HL-60/S4 (cell line): ENCODE data around the gene VPS52.

Experiments
- in situ Hi-C: fragments of 300-500 bp; cut with MboI; formaldehyde crosslinking; loops from 2 replicates; pipeline ENCODE4 v1.14.3; 2022; ENCODE audit warnings: low sequenced_read_pairs

Gene VPS52

DNA sequence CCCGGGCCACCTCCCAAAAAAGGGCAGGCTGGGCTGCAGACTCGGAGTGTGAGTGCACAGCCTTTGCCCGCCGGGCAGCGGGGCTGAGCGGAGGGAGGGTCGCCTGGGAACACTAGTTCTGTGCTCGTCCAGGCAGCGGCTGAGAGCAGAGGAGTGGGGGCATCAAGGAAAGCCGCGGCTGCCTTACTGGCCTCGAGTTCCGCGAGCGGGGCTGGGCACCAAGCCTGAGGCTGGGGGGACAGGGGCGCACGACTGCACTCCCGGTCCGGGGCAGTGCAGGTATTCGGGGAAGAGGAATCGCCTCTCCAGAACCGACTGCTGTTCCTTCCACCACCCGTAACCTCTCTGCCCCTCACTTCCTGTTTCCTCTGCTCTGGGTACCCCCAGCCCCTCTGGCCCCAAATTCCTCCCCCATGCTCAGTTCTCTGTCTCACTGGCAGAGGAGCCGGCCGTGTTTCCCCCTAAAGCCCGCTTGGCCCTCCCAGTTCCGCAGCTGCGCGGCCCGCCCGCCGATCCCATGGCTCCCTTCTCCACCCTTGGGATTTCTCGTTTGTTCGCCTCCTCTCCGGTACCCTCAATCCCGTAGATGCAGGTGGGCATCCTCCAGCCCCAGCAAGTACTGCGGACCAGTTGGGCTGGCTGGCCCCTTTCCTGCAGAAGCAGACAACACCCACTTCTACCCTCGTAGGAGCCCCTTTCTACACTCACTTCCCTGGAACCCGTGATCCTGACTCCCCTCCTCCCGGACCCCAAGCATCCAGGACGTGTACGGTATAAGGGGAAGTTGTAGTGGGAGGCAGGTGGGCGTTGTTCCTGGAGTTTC lies 58.3 kb downstream of the VPS52 start:
- in situ Hi-C loops: no loop called here

DNA sequence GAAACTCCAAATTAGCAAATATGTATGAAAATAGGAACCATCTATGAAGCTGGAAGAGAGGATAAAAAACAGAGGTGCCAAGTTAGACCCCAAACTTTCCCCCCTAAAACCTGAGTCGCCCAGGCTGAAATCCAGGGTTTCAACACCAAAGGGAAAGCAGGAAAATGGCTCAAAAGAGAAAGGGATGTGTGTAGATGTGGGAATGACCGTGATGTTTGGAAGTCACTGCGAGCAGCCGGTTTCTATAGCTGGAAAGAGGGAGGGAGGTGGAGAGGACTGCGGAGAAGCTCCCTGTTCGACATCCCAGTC lies 58.9 kb downstream of the VPS52 start:
- in situ Hi-C loops: no loop called here

DNA sequence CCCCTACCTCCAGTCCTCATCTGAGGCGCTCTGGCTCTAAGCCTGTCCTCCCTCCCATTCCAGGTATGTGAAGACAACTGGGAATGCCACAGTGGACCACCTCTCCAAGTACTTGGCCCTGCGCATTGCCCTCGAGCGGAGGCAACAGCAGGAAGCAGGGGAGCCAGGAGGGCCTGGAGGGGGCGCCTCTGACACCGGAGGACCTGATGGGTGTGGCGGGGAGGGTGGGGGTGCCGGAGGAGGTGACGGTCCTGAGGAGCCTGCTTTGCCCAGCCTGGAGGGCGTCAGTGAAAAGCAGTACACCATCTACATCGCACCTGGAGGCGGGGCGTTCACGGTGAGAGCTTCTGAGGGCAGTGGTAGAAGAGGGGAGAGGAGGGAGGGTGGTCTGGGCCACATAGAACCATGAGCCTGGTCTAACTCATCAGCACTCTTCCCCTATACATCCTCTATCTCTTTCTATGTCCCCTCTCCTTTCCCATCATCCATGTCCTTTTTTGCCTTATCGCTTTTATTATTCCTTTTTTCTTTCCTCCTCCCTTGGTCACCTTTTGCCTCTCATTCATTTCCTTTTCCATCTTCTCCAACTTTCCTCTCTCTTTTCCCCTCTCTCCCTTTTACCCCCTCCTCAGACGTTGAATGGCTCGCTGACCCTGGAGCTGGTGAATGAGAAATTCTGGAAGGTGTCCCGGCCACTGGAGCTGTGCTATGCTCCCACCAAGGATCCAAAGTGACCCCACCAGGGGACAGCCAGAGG lies 59.8 kb downstream of the VPS52 start:
- in situ Hi-C loops: no loop called here

DNA sequence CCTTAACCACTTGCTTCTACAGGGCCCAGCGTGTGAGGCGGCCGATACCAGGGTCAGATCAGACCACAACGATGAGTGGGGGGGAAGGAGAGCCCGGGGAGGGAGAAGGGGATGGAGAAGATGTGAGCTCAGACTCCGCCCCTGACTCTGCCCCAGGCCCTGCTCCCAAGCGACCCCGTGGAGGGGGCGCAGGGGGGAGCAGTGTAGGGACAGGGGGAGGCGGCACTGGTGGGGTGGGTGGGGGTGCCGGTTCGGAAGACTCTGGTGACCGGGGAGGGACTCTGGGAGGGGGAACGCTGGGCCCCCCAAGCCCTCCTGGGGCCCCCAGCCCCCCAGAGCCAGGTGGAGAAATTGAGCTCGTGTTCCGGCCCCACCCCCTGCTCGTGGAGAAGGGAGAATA lies 60.5 kb downstream of the VPS52 start:
- in situ Hi-C loops: no loop called here

DNA sequence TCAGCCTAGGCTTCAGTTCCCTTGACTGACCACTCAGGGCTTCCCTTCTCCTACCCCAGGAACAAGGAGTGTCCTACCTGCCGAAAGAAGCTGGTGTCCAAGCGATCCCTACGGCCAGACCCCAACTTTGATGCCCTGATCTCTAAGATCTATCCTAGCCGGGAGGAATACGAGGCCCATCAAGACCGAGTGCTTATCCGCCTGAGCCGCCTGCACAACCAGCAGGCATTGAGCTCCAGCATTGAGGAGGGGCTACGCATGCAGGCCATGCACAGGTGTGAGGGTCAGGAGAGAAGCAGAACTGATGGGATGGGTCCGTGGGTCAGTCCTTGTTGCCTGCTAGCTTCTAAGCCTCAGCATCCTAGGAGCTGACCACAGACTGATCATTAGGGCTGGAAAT lies 61.8 kb downstream of the VPS52 start:
- in situ Hi-C loops: no loop called here

- in situ Hi-C loops: no loop called here
These were observed 63.3 kb downstream of the VPS52 start, which contains the start of gene RING1 for GRCh38 chr6:33208091-33208967. TSS of gene RING1 (plus strand) at chr6:33208500. CDS start at chr6:33208823, 323 bp downstream.

- in situ Hi-C loops: no loop called here
These were observed 64.1 kb downstream of the VPS52 start for GRCh38 chr6:33207552-33208090.

DNA sequence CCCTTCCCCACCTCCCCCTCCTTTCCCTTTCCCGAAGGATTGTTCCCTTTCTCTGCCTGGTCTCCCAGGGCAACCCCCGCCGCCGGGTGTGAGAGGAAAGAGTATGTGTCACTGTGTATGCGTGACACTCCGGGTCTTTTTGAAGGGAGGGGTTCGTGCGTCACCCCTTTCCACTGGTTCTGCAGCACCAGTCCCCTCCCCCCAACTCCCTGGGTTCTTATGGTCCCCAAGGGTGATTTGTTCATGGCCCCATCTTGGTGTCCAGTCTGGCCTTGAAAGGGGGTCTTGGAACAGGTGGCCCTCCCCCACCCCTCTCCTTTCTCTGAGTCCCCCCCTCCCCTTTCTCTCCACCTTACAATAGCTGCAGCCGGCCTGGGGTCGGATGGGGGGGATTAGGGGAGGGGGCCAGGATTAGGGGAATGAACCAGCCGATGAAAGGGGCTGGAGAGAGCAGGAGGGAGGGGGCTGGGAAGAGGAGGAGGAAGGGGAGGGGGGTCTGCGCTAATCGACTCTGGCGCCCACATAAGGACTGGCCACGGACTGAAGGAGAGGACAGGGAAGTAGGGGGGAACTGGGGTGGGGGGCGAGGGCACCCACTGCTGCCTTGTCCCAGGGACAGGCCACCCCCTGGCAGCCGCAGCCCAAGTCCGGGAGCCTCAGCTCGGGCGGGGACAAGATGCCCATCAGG lies 64.7 kb downstream of the VPS52 start:
- in situ Hi-C loops: no loop called here

GRCh38 chr6:33206027-33206863 lies 65.4 kb downstream of the VPS52 start:
- in situ Hi-C loops: no loop called here

DNA sequence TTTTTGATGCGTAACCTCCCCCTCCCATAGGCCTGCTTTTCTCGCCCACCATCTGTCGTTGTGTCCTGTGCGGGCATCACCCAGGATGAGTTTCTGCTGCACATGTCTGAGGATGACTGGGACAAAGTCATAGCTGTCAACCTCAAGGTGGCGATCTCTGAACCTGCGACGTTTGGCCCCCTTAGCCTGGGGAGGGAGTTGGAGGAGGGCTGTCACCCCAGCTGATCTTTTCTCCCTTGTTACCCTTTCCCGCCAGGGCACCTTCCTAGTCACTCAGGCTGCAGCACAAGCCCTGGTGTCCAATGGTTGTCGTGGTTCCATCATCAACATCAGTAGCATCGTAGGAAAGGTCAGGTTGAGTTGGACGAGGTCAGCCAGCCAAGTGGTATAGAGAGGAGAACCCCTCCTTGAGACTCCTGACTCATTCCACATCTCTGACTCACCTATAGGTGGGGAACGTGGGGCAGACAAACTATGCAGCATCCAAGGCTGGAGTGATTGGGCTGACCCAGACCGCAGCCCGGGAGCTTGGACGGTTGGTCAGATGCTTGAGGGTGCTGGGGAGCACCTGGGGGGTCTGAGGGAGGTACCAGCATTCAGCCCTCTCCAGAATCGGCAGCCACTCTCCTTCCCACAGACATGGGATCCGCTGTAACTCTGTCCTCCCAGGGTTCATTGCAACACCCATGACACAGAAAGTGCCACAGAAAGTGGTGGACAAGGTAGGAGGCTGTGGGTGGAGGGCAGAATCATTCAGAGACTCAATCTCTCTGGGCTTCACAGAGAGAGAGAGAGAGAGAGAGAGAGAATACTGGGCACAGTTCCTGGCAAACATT lies 66.3 kb downstream of the VPS52 start:
- in situ Hi-C loops: no loop called here

- in situ Hi-C loops: no loop called here
These were observed 67.1 kb downstream of the VPS52 start, which contains the start of gene HSD17B8 for GRCh38 chr6:33204415-33205190. TSS of gene HSD17B8 (plus strand) at chr6:33204655. CDS start at chr6:33204669, 14 bp downstream.

GRCh38 chr6:33204165-33204414 lies 67.6 kb downstream of the VPS52 start:
- in situ Hi-C loops: no loop called here

DNA sequence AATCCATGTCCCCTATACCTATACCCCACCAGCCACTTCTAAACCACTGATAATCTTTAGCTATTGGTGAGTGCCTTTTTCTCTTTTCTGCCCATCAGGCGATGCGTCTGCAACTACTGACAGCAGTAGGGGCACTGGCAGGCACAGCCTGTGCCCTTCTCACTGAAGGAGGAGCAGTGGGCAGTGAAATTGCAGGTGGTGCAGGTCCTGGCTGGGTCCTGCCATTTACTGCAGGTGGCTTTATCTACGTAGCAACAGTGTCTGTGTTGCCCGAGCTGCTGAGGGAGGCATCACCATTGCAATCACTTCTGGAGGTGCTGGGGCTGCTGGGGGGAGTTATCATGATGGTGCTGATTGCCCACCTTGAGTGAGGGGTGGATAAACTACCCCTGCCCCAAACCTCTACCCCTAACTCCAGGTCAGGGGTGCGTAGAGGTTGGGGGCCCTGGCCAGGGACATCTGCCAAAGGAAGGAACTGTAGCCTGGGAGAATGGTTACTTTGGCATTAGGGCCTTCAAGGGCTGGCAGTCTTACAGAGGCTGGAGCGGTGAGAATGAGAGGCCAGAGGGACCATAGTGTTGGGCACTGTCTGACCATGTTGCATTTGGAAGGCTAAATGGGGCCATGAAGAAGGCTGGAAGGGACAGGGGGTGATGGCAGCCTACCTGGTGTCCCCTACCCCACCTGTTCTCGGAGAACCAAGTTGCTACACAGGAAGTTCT lies 68.1 kb downstream of the VPS52 start:
- in situ Hi-C loops: no loop called here

GRCh38 chr6:33202799-33203198 lies 68.9 kb downstream of the VPS52 start:
- in situ Hi-C loops: no loop called here

DNA sequence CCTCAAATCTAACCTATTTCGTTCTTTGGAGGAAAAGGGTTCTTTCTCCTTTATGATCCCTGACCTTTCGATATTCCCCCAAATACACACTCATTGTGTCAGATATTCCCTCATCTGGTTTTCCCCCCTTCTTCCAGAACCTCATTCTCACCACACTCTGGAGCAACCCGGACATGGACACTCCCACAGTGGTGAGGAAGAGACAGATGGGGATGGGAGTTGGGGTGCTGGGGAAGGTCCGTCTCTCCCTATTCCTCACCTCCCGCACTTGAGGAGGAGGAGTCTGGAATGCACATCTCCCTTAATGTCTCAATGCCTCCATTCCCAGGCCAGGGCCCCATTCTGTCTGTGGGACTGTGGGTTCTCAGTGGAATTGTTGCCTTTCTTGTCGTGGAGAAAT lies 69.7 kb downstream of the VPS52 start:
- in situ Hi-C loops: no loop called here

- in situ Hi-C loops: no loop called here
These were observed 70.5 kb downstream of the VPS52 start for GRCh38 chr6:33201147-33201545.
